Measurements from ENCODE around the gene RBMY1J. TPM values are rescaled to one million over a fixed set of nuclear protein-coding genes. Genes with fewer than 3 reads are reported as not detected.
"Not testable (repeated sequence)": the region's sequence is repeated elsewhere in the genome, so short reads cannot be mapped to it uniquely, and the experiment has no call there.

RBMY1J gene
- not detected for total RNA-seq
- not detected for polyA plus RNA-seq
- long read RNA-seq, donor 1 = 0 reads
- long read RNA-seq, donor 2 = 0 reads

GRCh38 chrY:22403110-22403509, at the start of gene RBMY1J:
Gene RBMY1J (plus strand): TSS chrY:22403410. CDS start chrY:22405448, 2,038 bp downstream.
- intact Hi-C loops (cut with DNase I; ENCODE audit: low total_unique reads); H3K27ac ChIP-seq; H3K4me3 ChIP-seq; H3K4me1 ChIP-seq; H3K27me3 ChIP-seq (replicated peaks in 1 of 7); H3K9me3 ChIP-seq; H3K36me3 ChIP-seq; DNase-seq: not testable (repeated sequence)
- no CpG with 5 or more reads among the region's 26 CpGs for WGBS, 5 donors

- WGBS, 5 donors = 73 to 91% (median 87%) methylated on average over 2 to 14 of the region's 14 CpGs; no CpG with 5 or more reads in 2 of the 5 donors
- Histone ChIP-seq H3K9me3 (no peaks in the 10 kb centered on the region), H3K4me3 (no peak overlapping the region), H3K27me3 (replicated peaks in 1 of 7) (no peaks in the 10 kb centered on the region), H3K27ac (no peak overlapping the region), H3K4me1 (no peaks in the 10 kb centered on the region), H3K36me3 (no peaks in the 10 kb centered on the region)
- no peak for TF ChIP-seq CTCF (IDR thresholded peaks at IDR 0.05 in 8 of 11, conservative IDR thresholded peaks at IDR 0.05 in 3 of 11)
- no peak for TF ChIP-seq POLR2AphosphoS5 (IDR thresholded peaks at IDR 0.05)
- TF ChIP-seq POLR2A (IDR thresholded peaks at IDR 0.05) = no peak
- DNase-seq = no peak
- intact Hi-C loops (cut with DNase I; ENCODE audit: low total_unique reads) = no loop called here
Measured at GRCh38 chrY:22367416-22367815, 35.8 kb upstream of the RBMY1J start.

DNA sequence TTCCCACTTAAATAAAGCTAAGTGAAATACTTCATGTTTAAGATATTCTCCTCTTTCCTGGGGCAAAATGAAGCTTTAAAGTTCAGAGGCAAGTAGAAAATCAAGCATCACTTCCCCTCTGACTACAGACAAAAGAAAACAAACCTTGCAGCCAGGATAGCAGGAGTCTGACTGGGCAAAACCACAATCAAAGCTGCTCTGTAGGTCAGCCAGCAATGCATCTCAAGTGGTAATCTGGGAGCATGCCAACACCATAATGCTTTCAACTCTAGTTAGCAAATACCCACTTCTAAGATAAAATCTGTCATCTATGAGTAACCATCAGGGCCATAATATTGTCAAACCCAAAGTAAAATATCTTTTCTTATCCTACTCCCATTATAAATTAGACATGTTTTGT, 32.6 kb upstream of the RBMY1J start:
- no peak overlapping the region for H3K4me3 ChIP-seq
- no peak overlapping the region for H3K27ac ChIP-seq
- no peak for DNase-seq
- intact Hi-C loops (cut with DNase I; ENCODE audit: low total_unique reads) = no loop called here
- no peaks in the 10 kb centered on the region for H3K36me3 ChIP-seq
- no peaks in the 10 kb centered on the region for H3K27me3 ChIP-seq (replicated peaks in 1 of 7)
- H3K4me1 ChIP-seq = no peaks in the 10 kb centered on the region
- TF ChIP-seq POLR2A (IDR thresholded peaks at IDR 0.05) = no peak
- TF ChIP-seq POLR2AphosphoS5 (IDR thresholded peaks at IDR 0.05) = no peak
- no peak for TF ChIP-seq CTCF (IDR thresholded peaks at IDR 0.05 in 8 of 11, conservative IDR thresholded peaks at IDR 0.05 in 3 of 11)
- no peaks in the 10 kb centered on the region for H3K9me3 ChIP-seq

DNA sequence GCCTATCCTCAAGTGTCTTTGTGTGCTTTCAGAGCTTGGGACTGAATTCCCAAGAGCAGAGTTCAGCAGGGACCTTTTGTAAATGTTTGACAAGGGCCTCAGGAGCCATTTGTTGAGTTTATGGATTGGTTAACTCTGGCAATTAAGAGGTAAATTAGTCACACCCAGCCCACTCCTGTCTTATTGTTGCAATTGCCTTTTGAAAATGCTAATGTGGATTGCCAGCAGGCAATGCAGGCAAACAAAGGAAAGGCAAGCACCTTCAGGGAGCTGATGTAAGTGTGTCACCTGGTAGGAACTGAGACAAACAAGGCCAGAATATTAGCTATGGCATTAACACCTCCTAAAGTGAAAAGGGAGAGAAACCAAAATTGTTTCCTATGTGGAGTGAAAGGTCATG, 29.7 kb upstream of the RBMY1J start:
- no peak for DNase-seq
- H3K27me3 ChIP-seq (replicated peaks in 1 of 7) = no peaks in the 10 kb centered on the region
- H3K9me3 ChIP-seq = no peaks in the 10 kb centered on the region
- TF ChIP-seq POLR2AphosphoS5 (IDR thresholded peaks at IDR 0.05) = no peak
- intact Hi-C loops (cut with DNase I; ENCODE audit: low total_unique reads) = no loop called here
- no peaks in the 10 kb centered on the region for H3K36me3 ChIP-seq
- H3K4me1 ChIP-seq = no peaks in the 10 kb centered on the region
- no peak overlapping the region for H3K4me3 ChIP-seq
- H3K27ac ChIP-seq = no peak overlapping the region

DNA sequence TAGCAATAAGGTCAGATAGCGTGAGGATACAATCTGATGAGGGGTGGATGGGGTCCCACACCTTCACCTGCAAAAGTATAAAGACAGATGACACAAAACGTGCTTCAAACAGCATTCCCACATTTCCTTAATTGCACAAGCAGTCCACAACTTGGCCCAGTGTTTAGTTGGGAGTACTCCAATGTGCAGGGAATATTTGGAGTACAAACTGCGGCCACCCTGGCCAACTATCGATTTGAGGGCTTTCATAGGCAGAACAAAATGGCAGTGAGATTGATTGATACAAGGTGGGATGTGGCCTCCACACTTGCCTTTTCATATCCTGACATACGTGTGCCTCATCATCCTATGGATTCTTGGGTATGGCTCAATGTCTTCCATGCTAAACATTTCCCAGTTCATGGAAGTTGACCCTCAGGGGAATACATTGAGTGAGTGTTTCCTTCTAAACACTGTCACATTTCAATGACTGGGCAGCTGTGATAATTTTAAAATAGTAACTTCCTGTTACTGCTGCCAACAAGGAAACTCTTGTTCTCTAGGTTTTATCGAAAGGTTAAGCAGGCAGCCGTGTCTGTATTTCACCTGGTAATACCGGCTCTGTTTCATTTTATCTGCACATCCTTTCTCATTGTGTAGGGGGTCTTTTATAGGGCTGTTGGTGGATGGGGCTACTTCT, 41.6 kb downstream of the RBMY1J start:
- DNase-seq; H3K36me3 ChIP-seq; H3K27ac ChIP-seq; intact Hi-C loops (cut with DNase I; ENCODE audit: low total_unique reads); H3K4me3 ChIP-seq; H3K4me1 ChIP-seq; H3K9me3 ChIP-seq; H3K27me3 ChIP-seq (replicated peaks in 1 of 7): not testable (repeated sequence)
- no CpG with 5 or more reads among the region's 8 CpGs for WGBS, 5 donors

DNA sequence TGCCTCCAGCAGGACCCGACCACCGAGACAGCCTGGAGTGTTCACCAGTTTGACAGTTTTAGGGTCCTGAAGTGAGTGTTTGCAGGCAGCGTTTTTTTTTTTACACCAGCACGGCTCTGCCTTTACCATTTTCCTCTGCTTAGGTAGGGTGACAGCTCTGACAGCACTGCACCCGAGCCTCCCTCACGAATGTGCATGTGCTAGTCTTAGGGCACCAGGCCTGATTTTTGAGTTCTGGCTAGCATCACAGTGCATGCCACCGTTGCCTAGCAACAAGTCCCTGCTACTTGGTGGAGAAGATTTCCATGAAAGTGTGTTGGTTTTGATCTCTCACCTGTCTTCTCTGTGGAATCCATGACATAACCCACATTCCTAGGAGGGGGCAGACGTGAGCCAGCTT, 52.3 kb downstream of the RBMY1J start:
- H3K9me3 ChIP-seq; intact Hi-C loops (cut with DNase I; ENCODE audit: low total_unique reads); H3K4me1 ChIP-seq; H3K4me3 ChIP-seq; H3K27me3 ChIP-seq (replicated peaks in 1 of 7); H3K27ac ChIP-seq; DNase-seq; H3K36me3 ChIP-seq: not testable (repeated sequence)
- WGBS, 5 donors = no CpG with 5 or more reads among the region's 8 CpGs

GRCh38 chrY:22461962-22462361, 58.8 kb downstream of the RBMY1J start:
- H3K4me1 ChIP-seq; H3K9me3 ChIP-seq; H3K4me3 ChIP-seq; H3K27ac ChIP-seq; intact Hi-C loops (cut with DNase I; ENCODE audit: low total_unique reads); DNase-seq; H3K27me3 ChIP-seq (replicated peaks in 1 of 7); H3K36me3 ChIP-seq: not testable (repeated sequence)
- WGBS, 5 donors = no CpG with 5 or more reads among the region's 10 CpGs

Measured in spleen (tissue), 13 donors.